ENCODE data around the gene PTCH2. TPM values are rescaled to one million over a fixed set of nuclear protein-coding genes. Genes with fewer than 3 reads are reported as not detected.

The PTCH2 gene
- total RNA-seq, 1 experiment from 2014 or later = 1.1 TPM

GRCh38 chr1:44821240-44821715, 21.8 kb downstream of the PTCH2 start (continued):
- TF ChIP-seq GABPB1 (CRISPR knock-in tag; IDR thresholded peaks at IDR 0.05) (no peak), ATF3 (CRISPR knock-in tag; conservative IDR thresholded peaks at IDR 0.05) (no peak), PREB (CRISPR knock-in tag; IDR thresholded peaks at IDR 0.05; ENCODE audit: borderline replicate concordance) (no peak), AR (CRISPR knock-in tag; IDR thresholded peaks at IDR 0.05) (no peak), EMX1 (CRISPR knock-in tag; IDR thresholded peaks at IDR 0.05) (no peak), TP53 (CRISPR knock-in tag; IDR thresholded peaks at IDR 0.05) (no peak), NR2C2 (CRISPR knock-in tag; IDR thresholded peaks at IDR 0.05) (no peak), PRDM15 (CRISPR knock-in tag; IDR thresholded peaks at IDR 0.05) (no peak)

- no peaks in the 10 kb centered on the region for H3K36me3 Mint-ChIP-seq
- ATAC-seq = peak; percentile 2
- peaks cover 16% of the 10 kb centered on the region for H3K4me1 Mint-ChIP-seq
- POLR2A ChIA-PET = interaction anchor here (2.3 to 3.2 kb wide), 3 partner anchors 12 to 99 kb away, joined by 9 to 20 read pairs (median 16); partner anchors contain the start of gene BTBD19
- peak overlapping the region; percentile 81 for H3K4me3 Mint-ChIP-seq
- no peak for DNase-seq (ENCODE audit: low spot score)
- H3K27ac Mint-ChIP-seq = peak overlapping the region; percentile 100
- no peaks in the 10 kb centered on the region for H3K27me3 Mint-ChIP-seq (ENCODE audit: low read depth)
- no peaks in the 10 kb centered on the region for H3K9me3 Mint-ChIP-seq
- CTCF ChIA-PET = interaction anchor here (0.5 to 2.8 kb wide), 7 partner anchors 10 to 51 kb away, joined by 3 to 13 read pairs (median 3); partner anchors contain the start of genes PLK3 and PTCH2
- no peak for TF ChIP-seq ZNF263 (CRISPR knock-in tag; IDR thresholded peaks at IDR 0.05; ENCODE audit: low read depth)
- TF ChIP-seq NFATC4 (CRISPR knock-in tag; IDR thresholded peaks at IDR 0.05) = no peak
- TF ChIP-seq ATF6 (CRISPR knock-in tag; IDR thresholded peaks at IDR 0.05) = no peak
- TF ChIP-seq PRRX2 (CRISPR knock-in tag; IDR thresholded peaks at IDR 0.05) = no peak
- no peak for TF ChIP-seq MAX (CRISPR knock-in tag; IDR thresholded peaks at IDR 0.05)
- TF ChIP-seq EMX1 (CRISPR knock-in tag; IDR thresholded peaks at IDR 0.05) = no peak
- no peak for TF ChIP-seq PRDM15 (CRISPR knock-in tag; IDR thresholded peaks at IDR 0.05)
- no peak for TF ChIP-seq AFF4 (CRISPR knock-in tag; IDR thresholded peaks at IDR 0.05; ENCODE audit: borderline replicate concordance)
- no peak for TF ChIP-seq TEAD4 (CRISPR knock-in tag; IDR thresholded peaks at IDR 0.05)
Observed at GRCh38 chr1:44820328-44821239, 22.5 kb downstream of the PTCH2 start.

Measured in WTC11 (cell line).